H9 (cell line): ENCODE results near the gene ACOX1. TPM values are rescaled to one million over a fixed set of nuclear protein-coding genes. Genes with fewer than 3 reads are reported as not detected.

Source experiments
- DNase-seq: peaks from one replicate; pipeline ENCODE4 v3.0.0-alpha.2; 2017
- H2AFZ ChIP-seq: one replicate; pipeline ENCODE4 v1.6.1; 2013; ENCODE audit warnings: mild to moderate bottlenecking, low read length, control low read depth, moderate library complexity
- H2AK5ac ChIP-seq: 2 replicates; pipeline ENCODE4 v1.6.1; 2013; ENCODE audit warnings: low read length, control low read depth, mixed read lengths; ENCODE audit not compliant: insufficient read length
- H2BK120ac ChIP-seq: one replicate; pipeline ENCODE4 v1.6.1; 2013; ENCODE audit warnings: low read depth, mild to moderate bottlenecking, low read length, control low read depth, inconsistent platforms; ENCODE audit not compliant: poor library complexity, severe bottlenecking
- H2BK12ac ChIP-seq: 2 replicates; pipeline ENCODE4 v1.6.1; 2013; ENCODE audit warnings: low read length, control low read depth, mixed read lengths, low read depth; ENCODE audit not compliant: insufficient read length
- H2BK15ac ChIP-seq: 2 replicates; pipeline ENCODE4 v1.6.1; 2013; ENCODE audit warnings: low read depth, low read length, control low read depth
- H2BK20ac ChIP-seq: one replicate; pipeline ENCODE4 v1.6.1; 2013; ENCODE audit warnings: low read depth, mild to moderate bottlenecking, low read length, control low read depth, inconsistent platforms; ENCODE audit not compliant: poor library complexity, severe bottlenecking
- H2BK5ac ChIP-seq: 2 replicates; pipeline ENCODE4 v1.6.1; 2013; ENCODE audit warnings: low read length, control low read depth, mixed read lengths; ENCODE audit not compliant: insufficient read length
- H3K14ac ChIP-seq: 2 replicates; pipeline ENCODE4 v1.6.1; 2013; ENCODE audit warnings: low read length, control low read depth; ENCODE audit not compliant: insufficient read depth
- H3K18ac ChIP-seq: 2 replicates; pipeline ENCODE4 v1.6.1; 2013; ENCODE audit warnings: low read depth, mild to moderate bottlenecking, mixed read lengths, low read length, control low read depth; ENCODE audit not compliant: insufficient read length
- H3K23ac ChIP-seq: 2 replicates; pipeline ENCODE4 v1.6.1; 2013; ENCODE audit warnings: low read length, control low read depth, mixed read lengths, low read depth; ENCODE audit not compliant: insufficient read length
- H3K23me2 ChIP-seq: 2 replicates; pipeline ENCODE4 v1.6.1; 2013; ENCODE audit warnings: low read depth, mild to moderate bottlenecking, mixed read lengths, low read length, control low read depth; ENCODE audit not compliant: insufficient read length, poor library complexity, severe bottlenecking
- H3K27ac ChIP-seq: 2 replicates; pipeline ENCODE4 v1.5.1; 2013; ENCODE audit warnings: low read length, control low read depth, mixed read lengths, low read depth; ENCODE audit not compliant: insufficient read length
- H3K27me3 ChIP-seq: 2 replicates; pipeline ENCODE4 v1.6.1; 2013; ENCODE audit warnings: low read length, control low read depth, inconsistent platforms; ENCODE audit not compliant: insufficient read depth
- H3K4ac ChIP-seq: 2 replicates; pipeline ENCODE4 v1.6.1; 2013; ENCODE audit warnings: low read depth, mild to moderate bottlenecking, control low read depth, inconsistent platforms, low read length, moderate library complexity
- H3K4me1 ChIP-seq: 2 replicates; pipeline ENCODE4 v1.6.1; 2013; ENCODE audit warnings: low read length, control low read depth, inconsistent platforms; ENCODE audit not compliant: insufficient read depth
- H3K4me2 ChIP-seq: 2 replicates; pipeline ENCODE4 v1.6.1; 2013; ENCODE audit warnings: low read length, control low read depth, mixed read lengths; ENCODE audit not compliant: insufficient read length, insufficient read depth
- H3K56ac ChIP-seq: 2 replicates; pipeline ENCODE4 v1.6.1; 2013; ENCODE audit warnings: low read depth, mild to moderate bottlenecking, mixed read lengths, low read length, control low read depth; ENCODE audit not compliant: insufficient read length
- H3K79me1 ChIP-seq: 2 replicates; pipeline ENCODE4 v1.6.1; 2013; ENCODE audit warnings: low read depth, mild to moderate bottlenecking, moderate library complexity, low read length, control low read depth, inconsistent platforms; ENCODE audit not compliant: insufficient read depth, poor library complexity, severe bottlenecking
- H3K79me2 ChIP-seq: 2 replicates; pipeline ENCODE4 v1.6.1; 2013; ENCODE audit warnings: low read length, control low read depth, inconsistent platforms; ENCODE audit not compliant: insufficient read depth
- H3K9ac ChIP-seq: 2 replicates; pipeline ENCODE4 v1.6.1; 2013; ENCODE audit warnings: low read length, control low read depth, mixed read lengths; ENCODE audit not compliant: insufficient read length; ENCODE audit errors: extremely low read depth
- H3K9me3 ChIP-seq: one replicate; pipeline ENCODE4 v1.6.1; 2013; ENCODE audit warnings: low read depth, low read length, inconsistent platforms; ENCODE audit not compliant: control insufficient read depth
- H3T11ph ChIP-seq: one replicate; pipeline ENCODE4 v1.6.1; 2013; ENCODE audit warnings: mild to moderate bottlenecking, low read length, control low read depth, inconsistent platforms
- H4K20me1 ChIP-seq: one replicate; pipeline ENCODE4 v1.6.1; 2013; ENCODE audit not compliant: control insufficient read depth, insufficient read length, insufficient read depth
- H4K5ac ChIP-seq: 2 replicates; pipeline ENCODE4 v1.6.1; 2013; ENCODE audit warnings: low read depth, mild to moderate bottlenecking, mixed read lengths, low read length, control low read depth; ENCODE audit not compliant: insufficient read length
- H4K8ac ChIP-seq: replicated peaks from 2 replicates; pipeline ENCODE4 v1.6.1; 2013; ENCODE audit warnings: low read length, control low read depth, mixed read lengths, low read depth; ENCODE audit not compliant: insufficient read length
- H4K91ac ChIP-seq: 2 replicates; pipeline ENCODE4 v1.6.1; 2013; ENCODE audit warnings: low read depth, mild to moderate bottlenecking, moderate library complexity, mixed read lengths, low read length, control low read depth; ENCODE audit not compliant: insufficient read length
- H3K27ac Mint-ChIP-seq, 3 experiments: 2 replicates in 2 of 3; 3 replicates in 1 of 3; pipeline ENCODE4 v1.8.0; 2020 to 2021; ENCODE audit warnings: mixed read lengths in 3 of 3, mild to moderate bottlenecking in 1 of 3, moderate library complexity in 1 of 3
- H3K27me3 Mint-ChIP-seq: 2 replicates; pipeline ENCODE4 v1.8.0; 2021; ENCODE audit warnings: low read depth, mild to moderate bottlenecking, moderate library complexity, mixed read lengths
- H3K36me3 Mint-ChIP-seq, 3 experiments: 2 replicates in 2 of 3; 3 replicates in 1 of 3; pipeline ENCODE4 v1.8.0; 2020 to 2021; ENCODE audit warnings: low read depth in 3 of 3, mixed read lengths in 3 of 3; ENCODE audit not compliant: insufficient read depth in 1 of 3
- H3K4me1 Mint-ChIP-seq, 2 experiments: 2 replicates each; pipeline ENCODE4 v1.8.0; 2020; ENCODE audit warnings: mixed read lengths in 2 of 2
- H3K4me3 Mint-ChIP-seq, 2 experiments: 2 replicates in 1 of 2; 3 replicates in 1 of 2; pipeline ENCODE4 v1.8.0; 2020 to 2021; ENCODE audit warnings: mild to moderate bottlenecking in 2 of 2, mixed read lengths in 2 of 2, moderate library complexity in 1 of 2
- H3K9me3 Mint-ChIP-seq, 2 experiments: 2 replicates in 1 of 2; 3 replicates in 1 of 2; pipeline ENCODE4 v1.8.0; 2020; ENCODE audit warnings: mild to moderate bottlenecking in 2 of 2, mixed read lengths in 2 of 2, moderate library complexity in 1 of 2
- CTCF ChIP-seq: fragments of 200-600 bp; sonication (generic); conservative IDR thresholded peaks from 3 replicates; pipeline ENCODE4 v1.8.0; 2021; ENCODE audit warnings: antibody characterized with exemption, mild to moderate bottlenecking
- WGBS: extraction: QIAGEN DNeasy Blood & Tissue Kit; methylation state at CpG from one replicate; pipeline ENCODE4 v1.1.7; 2013; ENCODE audit warnings: missing lambda C conversion rate, low lambda C conversion rate, mixed read lengths; ENCODE audit not compliant: insufficient read length; ENCODE audit errors: extremely low coverage; 5-methylcytosine and 5-hydroxymethylcytosine counted together
- total RNA-seq: library from RNA; stranded (reverse); gene quantifications from 2 replicates; pipeline ENCODE4 v1.2.1, GENCODE V29; 2021

The ACOX1 gene
- total RNA-seq, 1 experiment from 2014 or later: 27.4 TPM

GRCh38 chr17:75915268-75915667 is 63.7 kb downstream of the ACOX1 start:
- Histone ChIP-seq H3K4me2 (no peak overlapping the region), H4K20me1 (no peaks in the 10 kb centered on the region), H2BK120ac (no peak overlapping the region), H3K23ac (no peak overlapping the region), H3K27me3 (no peaks in the 10 kb centered on the region), H2BK20ac (no peak overlapping the region), H3K23me2 (peaks cover 3% of the 10 kb centered on the region), H3K14ac (no peak overlapping the region), H2AFZ (no peak overlapping the region), H2BK12ac (no peak overlapping the region), H3T11ph (no peak overlapping the region), H3K4me1 (no peaks in the 10 kb centered on the region), H4K91ac (no peak overlapping the region), H3K79me1 (no peaks in the 10 kb centered on the region), H4K8ac (no peak overlapping the region), H3K9ac (no peak overlapping the region), H2BK15ac (no peak overlapping the region), H3K27ac (no peak overlapping the region), H3K4ac (no peak overlapping the region), H3K18ac (no peak overlapping the region), H3K79me2 (no peaks in the 10 kb centered on the region), H3K9me3 (no peaks in the 10 kb centered on the region), H3K56ac (no peak overlapping the region), H4K5ac (no peak overlapping the region), H2BK5ac (no peak overlapping the region), H2AK5ac (no peak overlapping the region)
- no peaks in the 10 kb centered on the region for H3K27me3 Mint-ChIP-seq
- no CpG with 5 or more reads among the region's 8 CpGs for WGBS
- no peak overlapping the region for H3K4me3 Mint-ChIP-seq
- peak overlapping the region in 2 of 3 experiments; percentile 61 to 68; a peak in 1 of 7 replicates for H3K27ac Mint-ChIP-seq
- no peak for TF ChIP-seq CTCF
- H3K4me1 Mint-ChIP-seq: peaks cover 2 to 5% of the 10 kb centered on the region in 2 experiments; a peak in 2 of 4 replicates
- DNase-seq: no peak
- no peaks in the 10 kb centered on the region for H3K9me3 Mint-ChIP-seq
- H3K36me3 Mint-ChIP-seq: peaks cover 0 to 22% (median 2%) of the 10 kb centered on the region in 3 experiments; a peak in 4 of 7 replicates
